GM23338 (cell line): ENCODE measurements around the gene OOSP2. TPM values are rescaled to one million over a fixed set of nuclear protein-coding genes. Genes with fewer than 3 reads are reported as not detected.
A peak's percentile ranks its signal among the peaks of the same experiment; 100 is the strongest.

Experiments
- ATAC-seq: fragments of 200-7000 bp; cut with Tn5 transposase; 3 replicates; pipeline ENCODE4 v1.9.1; 2020
- DNase-seq: peaks from one replicate; pipeline ENCODE4 v3.0.0-alpha.2; 2015; ENCODE audit warnings: low spot score
- H2AFZ ChIP-seq: fragments of 200-600 bp; sonication (generic); 2 replicates; pipeline ENCODE4 v1.8.0; 2016; ENCODE audit warnings: antibody characterized with exemption, mild to moderate bottlenecking, moderate library complexity
- H3F3A ChIP-seq: fragments of 200-600 bp; sonication (generic); replicated peaks from 2 replicates; pipeline ENCODE4 v1.8.0; 2017; ENCODE audit warnings: antibody characterized with exemption, mixed run types, low read depth
- H3K27ac ChIP-seq: fragments of 200-600 bp; sonication (generic); 2 replicates; pipeline ENCODE4 v1.6.1; 2016; ENCODE audit warnings: low read depth
- H3K27me3 ChIP-seq: fragments of 200-600 bp; sonication (generic); 2 replicates; pipeline ENCODE4 v1.8.0; 2016; ENCODE audit warnings: mild to moderate bottlenecking, mixed run types, moderate library complexity; ENCODE audit not compliant: insufficient read depth
- H3K36me3 ChIP-seq: fragments of 200-600 bp; sonication (generic); 2 replicates; pipeline ENCODE4 v1.8.0; 2016; ENCODE audit warnings: mild to moderate bottlenecking; ENCODE audit not compliant: insufficient read depth
- H3K4me1 ChIP-seq: fragments of 200-600 bp; sonication (generic); 2 replicates; pipeline ENCODE4 v1.8.0; 2016; ENCODE audit warnings: mild to moderate bottlenecking, moderate library complexity; ENCODE audit not compliant: insufficient read depth
- H3K4me2 ChIP-seq: fragments of 200-600 bp; sonication (generic); 2 replicates; pipeline ENCODE4 v1.7.1; 2017; ENCODE audit warnings: mixed run types
- H3K4me3 ChIP-seq: fragments of 200-600 bp; sonication (generic); 2 replicates; pipeline ENCODE4 v1.6.1; 2016; ENCODE audit warnings: mixed run types
- H3K79me2 ChIP-seq: fragments of 200-600 bp; sonication (generic); replicated peaks from 2 replicates; pipeline ENCODE4 v1.8.0; 2017; ENCODE audit warnings: mild to moderate bottlenecking; ENCODE audit not compliant: insufficient read depth
- H3K9me2 ChIP-seq: fragments of 200-600 bp; sonication (generic); 2 replicates; pipeline ENCODE4 v1.8.0; 2017; ENCODE audit not compliant: insufficient read depth
- H4K20me1 ChIP-seq: fragments of 200-600 bp; sonication (generic); replicated peaks from 2 replicates; pipeline ENCODE4 v1.8.0; 2017; ENCODE audit warnings: mild to moderate bottlenecking; ENCODE audit not compliant: insufficient read depth
- H3K27ac Mint-ChIP-seq: 2 replicates; pipeline ENCODE4 v1.8.0; 2020; ENCODE audit warnings: inconsistent platforms, mild to moderate bottlenecking, moderate library complexity, mixed read lengths
- H3K27me3 Mint-ChIP-seq: 3 replicates; pipeline ENCODE4 v1.8.0; 2022; ENCODE audit warnings: low read depth, mild to moderate bottlenecking, moderate library complexity, mixed read lengths, inconsistent platforms; ENCODE audit not compliant: insufficient read depth, poor library complexity
- H3K36me3 Mint-ChIP-seq: 3 replicates; pipeline ENCODE4 v1.8.0; 2021; ENCODE audit warnings: low read depth, mild to moderate bottlenecking, inconsistent platforms, moderate library complexity, mixed read lengths
- H3K4me1 Mint-ChIP-seq: 3 replicates; pipeline ENCODE4 v1.8.0; 2020; ENCODE audit warnings: mild to moderate bottlenecking, inconsistent platforms, mixed read lengths
- H3K4me3 Mint-ChIP-seq: 3 replicates; pipeline ENCODE4 v1.8.0; 2021; ENCODE audit warnings: moderate library complexity, mild to moderate bottlenecking, inconsistent platforms, mixed read lengths
- H3K9me3 Mint-ChIP-seq: 3 replicates; pipeline ENCODE4 v1.8.0; 2020; ENCODE audit warnings: moderate library complexity, mild to moderate bottlenecking, inconsistent platforms, mixed read lengths
- CREB1 ChIP-seq: fragments of 250-450 bp; sonication (Bioruptor Pico); IDR thresholded peaks from 2 replicates; pipeline ENCODE4 v1.5.0; 2020; ENCODE audit warnings: low read depth, mild to moderate bottlenecking, moderate library complexity
- EZH2 ChIP-seq: fragments of 200-600 bp; sonication (generic); IDR thresholded peaks from one replicate; pipeline ENCODE4 v1.8.0; 2017; ENCODE audit warnings: antibody characterized with exemption, mild to moderate bottlenecking, low read depth; ENCODE audit not compliant: unreplicated experiment
- EZH2phosphoT487 ChIP-seq: fragments of 200-600 bp; sonication (generic); IDR thresholded peaks from one replicate; pipeline ENCODE4 v1.8.1; 2018; ENCODE audit warnings: antibody characterized with exemption; ENCODE audit not compliant: unreplicated experiment
- JUNB ChIP-seq: IDR thresholded peaks from one replicate; pipeline ENCODE4 v1.6.1; 2016; ENCODE audit warnings: antibody characterized with exemption; ENCODE audit not compliant: unreplicated experiment
- NANOG ChIP-seq: IDR thresholded peaks from 2 replicates; pipeline ENCODE4 v1.6.1; 2016; ENCODE audit warnings: antibody characterized with exemption, borderline replicate concordance
- POLR2AphosphoS5 ChIP-seq: IDR thresholded peaks from 2 replicates; pipeline ENCODE4 v1.6.1; 2016; ENCODE audit warnings: antibody characterized with exemption, low read depth
- STAT1 ChIP-seq: IDR thresholded peaks from one replicate; pipeline ENCODE4 v1.6.1; 2016; ENCODE audit warnings: antibody characterized with exemption; ENCODE audit not compliant: unreplicated experiment
- ZNF114 ChIP-seq: fragments of 250-450 bp; sonication (Bioruptor Pico); IDR thresholded peaks from 2 replicates; pipeline ENCODE4 v1.5.0; 2020; ENCODE audit warnings: mild to moderate bottlenecking, moderate library complexity
- ZNF331 ChIP-seq: fragments of 250-450 bp; sonication (Bioruptor Pico); IDR thresholded peaks from 2 replicates; pipeline ENCODE4 v1.5.0; 2020; ENCODE audit warnings: low read depth, mild to moderate bottlenecking, moderate library complexity
- polyA plus RNA-seq: library from polyadenylated mRNA; unstranded; fragments of >200 nt; fragmentation: Nextera tagmentation; extraction: Ambion mirVana; gene quantifications from 2 replicates; pipeline ENCODE4 v1.2.1, GENCODE V29; 2016
- total RNA-seq: library from RNA; depleted of rRNA; stranded (reverse); fragments of >200 nt; shearing (Covaris generic); gene quantifications from 2 replicates; pipeline ENCODE4 v1.2.3, GENCODE V29; 2014
- TF ChIP-seq, protein P1 (sequence below): IDR thresholded peaks from one replicate; pipeline ENCODE4 v1.6.1; 2018; ENCODE audit warnings: antibody characterized with exemption; ENCODE audit not compliant: unreplicated experiment
- TF ChIP-seq, protein P2 (sequence below), 2 experiments: fragments of 200-600 bp in 1 of 2; sonication (generic) in 1 of 2; conservative IDR thresholded peaks; 2 replicates each; pipeline versions ENCODE4 v1.5.1 to v1.6.1; 2016 to 2017; ENCODE audit warnings: antibody characterized with exemption in 2 of 2, low read depth in 2 of 2, mild to moderate bottlenecking in 2 of 2, moderate library complexity in 1 of 2
- TF ChIP-seq, protein P3 (sequence below): fragments of 250-450 bp; sonication (Bioruptor Pico); IDR thresholded peaks from 2 replicates; pipeline ENCODE4 v1.5.0; 2020; ENCODE audit warnings: mild to moderate bottlenecking, moderate library complexity
- TF ChIP-seq, protein P4 (sequence below): IDR thresholded peaks from 2 replicates; pipeline ENCODE4 v1.6.1; 2016; ENCODE audit warnings: antibody characterized with exemption

Gene OOSP2
- total and polyA plus RNA-seq, 2 experiments from 2014 or later, result not detected

DNA sequence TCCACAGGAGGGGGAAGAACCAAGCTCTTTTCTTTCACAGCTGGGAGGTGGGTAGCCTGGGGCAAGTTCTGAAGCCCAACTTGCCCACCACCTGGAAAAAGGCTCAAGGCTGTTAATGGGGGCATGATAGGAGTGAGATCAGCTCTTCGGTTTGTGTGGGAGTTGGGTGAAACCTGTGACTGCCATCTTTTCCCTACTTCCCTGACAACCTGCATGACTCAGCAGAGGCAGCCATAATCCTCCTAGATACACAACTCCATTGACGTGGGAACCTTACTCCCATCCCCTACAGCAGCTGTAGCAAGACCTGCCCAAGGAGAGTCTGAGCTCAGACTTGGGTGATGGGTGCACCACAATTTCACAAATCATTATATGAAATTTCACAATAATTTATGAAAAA is 36.5 kb upstream of the OOSP2 start:
- Histone ChIP-seq H2AFZ (peak overlapping the region; percentile 88), H3K27ac (no peak overlapping the region), H3K79me2 (no peaks in the 10 kb centered on the region), H4K20me1 (no peaks in the 10 kb centered on the region), H3K4me3 (no peak overlapping the region), H3K4me1 (no peaks in the 10 kb centered on the region), H3K9me2 (no peaks in the 10 kb centered on the region), H3K36me3 (no peaks in the 10 kb centered on the region), H3K27me3 (no peaks in the 10 kb centered on the region), H3F3A (no peaks in the 10 kb centered on the region), H3K4me2 (no peak overlapping the region)
- no peak for DNase-seq
- Mint-ChIP-seq H3K27ac (no peak overlapping the region), H3K4me3 (no peak overlapping the region), H3K9me3 (no peaks in the 10 kb centered on the region), H3K4me1 (peaks cover 3% of the 10 kb centered on the region; the same call in 1 of the 3 replicates), H3K27me3 (no peaks in the 10 kb centered on the region), H3K36me3 (no peaks in the 10 kb centered on the region)
- ATAC-seq, result no peak
- TF ChIP-seq, protein P1, sequence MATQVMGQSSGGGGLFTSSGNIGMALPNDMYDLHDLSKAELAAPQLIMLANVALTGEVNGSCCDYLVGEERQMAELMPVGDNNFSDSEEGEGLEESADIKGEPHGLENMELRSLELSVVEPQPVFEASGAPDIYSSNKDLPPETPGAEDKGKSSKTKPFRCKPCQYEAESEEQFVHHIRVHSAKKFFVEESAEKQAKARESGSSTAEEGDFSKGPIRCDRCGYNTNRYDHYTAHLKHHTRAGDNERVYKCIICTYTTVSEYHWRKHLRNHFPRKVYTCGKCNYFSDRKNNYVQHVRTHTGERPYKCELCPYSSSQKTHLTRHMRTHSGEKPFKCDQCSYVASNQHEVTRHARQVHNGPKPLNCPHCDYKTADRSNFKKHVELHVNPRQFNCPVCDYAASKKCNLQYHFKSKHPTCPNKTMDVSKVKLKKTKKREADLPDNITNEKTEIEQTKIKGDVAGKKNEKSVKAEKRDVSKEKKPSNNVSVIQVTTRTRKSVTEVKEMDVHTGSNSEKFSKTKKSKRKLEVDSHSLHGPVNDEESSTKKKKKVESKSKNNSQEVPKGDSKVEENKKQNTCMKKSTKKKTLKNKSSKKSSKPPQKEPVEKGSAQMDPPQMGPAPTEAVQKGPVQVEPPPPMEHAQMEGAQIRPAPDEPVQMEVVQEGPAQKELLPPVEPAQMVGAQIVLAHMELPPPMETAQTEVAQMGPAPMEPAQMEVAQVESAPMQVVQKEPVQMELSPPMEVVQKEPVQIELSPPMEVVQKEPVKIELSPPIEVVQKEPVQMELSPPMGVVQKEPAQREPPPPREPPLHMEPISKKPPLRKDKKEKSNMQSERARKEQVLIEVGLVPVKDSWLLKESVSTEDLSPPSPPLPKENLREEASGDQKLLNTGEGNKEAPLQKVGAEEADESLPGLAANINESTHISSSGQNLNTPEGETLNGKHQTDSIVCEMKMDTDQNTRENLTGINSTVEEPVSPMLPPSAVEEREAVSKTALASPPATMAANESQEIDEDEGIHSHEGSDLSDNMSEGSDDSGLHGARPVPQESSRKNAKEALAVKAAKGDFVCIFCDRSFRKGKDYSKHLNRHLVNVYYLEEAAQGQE, result no peak
- TF ChIP-seq ZNF331 (CRISPR knock-in tag) (no peak), NANOG (no peak), CREB1 (no peak), POLR2AphosphoS5 (no peak), JUNB (no peak), EZH2 (no peak), EZH2phosphoT487 (no peak), ZNF114 (no peak), STAT1 (no peak)
- TF ChIP-seq, protein P2, sequence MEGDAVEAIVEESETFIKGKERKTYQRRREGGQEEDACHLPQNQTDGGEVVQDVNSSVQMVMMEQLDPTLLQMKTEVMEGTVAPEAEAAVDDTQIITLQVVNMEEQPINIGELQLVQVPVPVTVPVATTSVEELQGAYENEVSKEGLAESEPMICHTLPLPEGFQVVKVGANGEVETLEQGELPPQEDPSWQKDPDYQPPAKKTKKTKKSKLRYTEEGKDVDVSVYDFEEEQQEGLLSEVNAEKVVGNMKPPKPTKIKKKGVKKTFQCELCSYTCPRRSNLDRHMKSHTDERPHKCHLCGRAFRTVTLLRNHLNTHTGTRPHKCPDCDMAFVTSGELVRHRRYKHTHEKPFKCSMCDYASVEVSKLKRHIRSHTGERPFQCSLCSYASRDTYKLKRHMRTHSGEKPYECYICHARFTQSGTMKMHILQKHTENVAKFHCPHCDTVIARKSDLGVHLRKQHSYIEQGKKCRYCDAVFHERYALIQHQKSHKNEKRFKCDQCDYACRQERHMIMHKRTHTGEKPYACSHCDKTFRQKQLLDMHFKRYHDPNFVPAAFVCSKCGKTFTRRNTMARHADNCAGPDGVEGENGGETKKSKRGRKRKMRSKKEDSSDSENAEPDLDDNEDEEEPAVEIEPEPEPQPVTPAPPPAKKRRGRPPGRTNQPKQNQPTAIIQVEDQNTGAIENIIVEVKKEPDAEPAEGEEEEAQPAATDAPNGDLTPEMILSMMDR (conservative IDR thresholded peaks at IDR 0.05; ENCODE audit: low read depth in 2 of 2), result no peak
- TF ChIP-seq, protein P3, sequence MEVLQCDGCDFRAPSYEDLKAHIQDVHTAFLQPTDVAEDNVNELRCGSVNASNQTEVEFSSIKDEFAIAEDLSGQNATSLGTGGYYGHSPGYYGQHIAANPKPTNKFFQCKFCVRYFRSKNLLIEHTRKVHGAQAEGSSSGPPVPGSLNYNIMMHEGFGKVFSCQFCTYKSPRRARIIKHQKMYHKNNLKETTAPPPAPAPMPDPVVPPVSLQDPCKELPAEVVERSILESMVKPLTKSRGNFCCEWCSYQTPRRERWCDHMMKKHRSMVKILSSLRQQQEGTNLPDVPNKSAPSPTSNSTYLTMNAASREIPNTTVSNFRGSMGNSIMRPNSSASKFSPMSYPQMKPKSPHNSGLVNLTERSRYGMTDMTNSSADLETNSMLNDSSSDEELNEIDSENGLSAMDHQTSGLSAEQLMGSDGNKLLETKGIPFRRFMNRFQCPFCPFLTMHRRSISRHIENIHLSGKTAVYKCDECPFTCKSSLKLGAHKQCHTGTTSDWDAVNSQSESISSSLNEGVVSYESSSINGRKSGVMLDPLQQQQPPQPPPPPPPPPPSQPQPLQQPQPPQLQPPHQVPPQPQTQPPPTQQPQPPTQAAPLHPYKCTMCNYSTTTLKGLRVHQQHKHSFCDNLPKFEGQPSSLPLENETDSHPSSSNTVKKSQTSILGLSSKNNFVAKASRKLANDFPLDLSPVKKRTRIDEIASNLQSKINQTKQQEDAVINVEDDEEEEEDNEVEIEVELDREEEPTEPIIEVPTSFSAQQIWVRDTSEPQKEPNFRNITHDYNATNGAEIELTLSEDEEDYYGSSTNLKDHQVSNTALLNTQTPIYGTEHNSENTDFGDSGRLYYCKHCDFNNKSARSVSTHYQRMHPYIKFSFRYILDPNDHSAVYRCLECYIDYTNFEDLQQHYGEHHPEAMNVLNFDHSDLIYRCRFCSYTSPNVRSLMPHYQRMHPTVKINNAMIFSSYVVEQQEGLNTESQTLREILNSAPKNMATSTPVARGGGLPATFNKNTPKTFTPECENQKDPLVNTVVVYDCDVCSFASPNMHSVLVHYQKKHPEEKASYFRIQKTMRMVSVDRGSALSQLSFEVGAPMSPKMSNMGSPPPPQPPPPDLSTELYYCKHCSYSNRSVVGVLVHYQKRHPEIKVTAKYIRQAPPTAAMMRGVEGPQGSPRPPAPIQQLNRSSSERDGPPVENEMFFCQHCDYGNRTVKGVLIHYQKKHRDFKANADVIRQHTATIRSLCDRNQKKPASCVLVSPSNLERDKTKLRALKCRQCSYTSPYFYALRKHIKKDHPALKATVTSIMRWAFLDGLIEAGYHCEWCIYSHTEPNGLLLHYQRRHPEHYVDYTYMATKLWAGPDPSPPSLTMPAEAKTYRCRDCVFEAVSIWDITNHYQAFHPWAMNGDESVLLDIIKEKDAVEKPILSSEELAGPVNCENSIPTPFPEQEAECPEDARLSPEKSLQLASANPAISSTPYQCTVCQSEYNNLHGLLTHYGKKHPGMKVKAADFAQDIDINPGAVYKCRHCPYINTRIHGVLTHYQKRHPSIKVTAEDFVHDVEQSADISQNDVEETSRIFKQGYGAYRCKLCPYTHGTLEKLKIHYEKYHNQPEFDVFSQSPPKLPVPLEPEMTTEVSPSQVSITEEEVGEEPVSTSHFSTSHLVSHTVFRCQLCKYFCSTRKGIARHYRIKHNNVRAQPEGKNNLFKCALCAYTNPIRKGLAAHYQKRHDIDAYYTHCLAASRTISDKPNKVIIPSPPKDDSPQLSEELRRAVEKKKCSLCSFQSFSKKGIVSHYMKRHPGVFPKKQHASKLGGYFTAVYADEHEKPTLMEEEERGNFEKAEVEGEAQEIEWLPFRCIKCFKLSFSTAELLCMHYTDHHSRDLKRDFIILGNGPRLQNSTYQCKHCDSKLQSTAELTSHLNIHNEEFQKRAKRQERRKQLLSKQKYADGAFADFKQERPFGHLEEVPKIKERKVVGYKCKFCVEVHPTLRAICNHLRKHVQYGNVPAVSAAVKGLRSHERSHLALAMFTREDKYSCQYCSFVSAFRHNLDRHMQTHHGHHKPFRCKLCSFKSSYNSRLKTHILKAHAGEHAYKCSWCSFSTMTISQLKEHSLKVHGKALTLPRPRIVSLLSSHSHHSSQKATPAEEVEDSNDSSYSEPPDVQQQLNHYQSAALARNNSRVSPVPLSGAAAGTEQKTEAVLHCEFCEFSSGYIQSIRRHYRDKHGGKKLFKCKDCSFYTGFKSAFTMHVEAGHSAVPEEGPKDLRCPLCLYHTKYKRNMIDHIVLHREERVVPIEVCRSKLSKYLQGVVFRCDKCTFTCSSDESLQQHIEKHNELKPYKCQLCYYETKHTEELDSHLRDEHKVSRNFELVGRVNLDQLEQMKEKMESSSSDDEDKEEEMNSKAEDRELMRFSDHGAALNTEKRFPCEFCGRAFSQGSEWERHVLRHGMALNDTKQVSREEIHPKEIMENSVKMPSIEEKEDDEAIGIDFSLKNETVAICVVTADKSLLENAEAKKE (CRISPR knock-in tag), result no peak
- TF ChIP-seq, protein P4, sequence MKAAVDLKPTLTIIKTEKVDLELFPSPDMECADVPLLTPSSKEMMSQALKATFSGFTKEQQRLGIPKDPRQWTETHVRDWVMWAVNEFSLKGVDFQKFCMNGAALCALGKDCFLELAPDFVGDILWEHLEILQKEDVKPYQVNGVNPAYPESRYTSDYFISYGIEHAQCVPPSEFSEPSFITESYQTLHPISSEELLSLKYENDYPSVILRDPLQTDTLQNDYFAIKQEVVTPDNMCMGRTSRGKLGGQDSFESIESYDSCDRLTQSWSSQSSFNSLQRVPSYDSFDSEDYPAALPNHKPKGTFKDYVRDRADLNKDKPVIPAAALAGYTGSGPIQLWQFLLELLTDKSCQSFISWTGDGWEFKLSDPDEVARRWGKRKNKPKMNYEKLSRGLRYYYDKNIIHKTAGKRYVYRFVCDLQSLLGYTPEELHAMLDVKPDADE, result no peak
